NCI-H82 treated with DMSO at 0.1 percent for 48 hours (cell line): ENCODE data around the gene SLC9C1.
A peak's percentile ranks its signal among the peaks of the same experiment; 100 is the strongest.

Source experiments
- DNase-seq: peaks from one replicate; lab custom pipeline; 2025; ENCODE audit not compliant: unreplicated experiment; lab: John Stamatoyannopoulos, UW

The SLC9C1 gene

DNA sequence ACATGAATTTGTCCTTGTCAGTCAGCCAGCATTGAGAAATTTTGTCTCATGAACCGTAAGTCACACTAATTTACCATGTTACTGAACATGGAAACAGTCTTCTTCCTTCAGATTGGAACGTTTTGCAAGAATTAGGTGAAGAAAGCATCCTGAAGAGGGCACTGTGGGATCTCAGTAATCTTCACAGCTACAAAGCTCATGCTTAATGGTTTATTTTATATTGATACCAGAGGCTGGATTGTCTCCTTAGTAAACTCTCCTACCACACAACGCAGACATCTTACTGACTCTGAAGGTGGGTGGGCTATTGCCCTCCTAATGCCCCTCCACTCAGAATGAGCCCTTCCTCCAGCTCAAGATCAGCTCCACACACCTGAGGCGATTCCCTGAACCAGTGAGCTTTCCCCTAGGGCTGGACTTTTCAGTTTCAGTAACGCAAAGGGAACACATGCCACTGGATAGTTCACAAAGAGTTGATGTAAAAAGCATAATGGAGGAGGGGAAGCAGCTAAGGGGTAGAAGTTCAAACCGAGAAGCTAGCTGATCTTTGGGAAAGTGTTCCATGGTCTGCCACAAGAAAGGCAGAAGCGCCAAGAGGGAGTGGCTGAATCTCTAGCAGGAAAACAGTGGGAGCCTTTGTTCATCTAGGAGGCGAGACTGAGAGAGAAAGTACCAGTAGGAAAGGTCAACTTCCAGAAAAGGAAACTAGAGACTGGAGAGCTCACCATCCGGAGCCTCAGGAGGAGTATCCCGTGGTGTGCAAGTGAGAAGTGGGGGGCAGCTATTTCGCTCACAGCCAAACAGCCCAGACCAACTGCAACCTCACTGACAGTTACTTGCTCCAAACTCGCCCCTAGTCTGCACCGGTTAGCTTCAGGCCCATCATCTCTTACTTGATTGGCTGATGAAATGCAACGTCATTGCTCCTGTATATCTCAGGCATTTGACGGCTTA lies at the start of gene SLC9C1:
Gene SLC9C1, minus strand, starts transcription at position 849 of the 954 bp plus-strand sequence. CDS start 7,425 bp downstream, outside the sequence.
- peak; percentile 68 for DNase-seq

GRCh38 chr3:112341386-112341785 lies 47.4 kb upstream of the SLC9C1 start:
- DNase-seq = no peak

DNA sequence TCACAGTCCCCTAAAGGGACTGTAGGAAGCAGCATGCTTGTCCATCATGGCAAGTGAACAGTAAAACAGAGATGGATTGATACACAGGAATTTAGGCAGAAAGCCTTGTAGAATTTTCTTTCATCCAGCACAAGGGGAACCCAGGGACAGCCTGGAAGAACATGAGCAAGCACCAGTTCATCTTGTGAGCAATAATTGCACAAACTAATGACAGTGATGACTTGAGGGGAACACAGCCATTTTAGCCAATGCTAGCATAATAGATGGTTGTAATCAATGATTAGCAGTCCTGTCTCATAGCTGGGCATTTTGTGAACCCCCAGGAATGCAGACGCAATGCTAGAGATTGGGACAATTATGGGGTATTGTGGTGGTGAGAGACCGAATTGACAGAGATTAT lies 45.6 kb upstream of the SLC9C1 start:
- DNase-seq = no peak

GRCh38 chr3:112339134-112339533 lies 45.1 kb upstream of the SLC9C1 start:
- DNase-seq = no peak

DNA sequence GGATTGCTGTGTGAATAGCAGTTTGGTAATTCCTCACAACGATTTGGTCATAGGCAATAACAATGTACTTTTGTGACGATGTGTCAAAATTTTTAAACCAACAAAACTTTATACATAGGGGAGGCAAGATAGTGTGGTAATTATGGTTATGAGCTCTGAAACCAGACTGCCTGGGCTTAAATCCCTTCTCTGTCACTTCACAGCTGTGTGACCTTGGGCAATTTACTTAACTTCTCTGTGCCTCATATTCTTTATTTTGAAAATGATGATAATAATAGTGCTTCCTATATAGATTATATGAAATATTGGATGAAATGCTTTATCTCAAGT lies 44.7 kb upstream of the SLC9C1 start:
- no peak for DNase-seq

DNA sequence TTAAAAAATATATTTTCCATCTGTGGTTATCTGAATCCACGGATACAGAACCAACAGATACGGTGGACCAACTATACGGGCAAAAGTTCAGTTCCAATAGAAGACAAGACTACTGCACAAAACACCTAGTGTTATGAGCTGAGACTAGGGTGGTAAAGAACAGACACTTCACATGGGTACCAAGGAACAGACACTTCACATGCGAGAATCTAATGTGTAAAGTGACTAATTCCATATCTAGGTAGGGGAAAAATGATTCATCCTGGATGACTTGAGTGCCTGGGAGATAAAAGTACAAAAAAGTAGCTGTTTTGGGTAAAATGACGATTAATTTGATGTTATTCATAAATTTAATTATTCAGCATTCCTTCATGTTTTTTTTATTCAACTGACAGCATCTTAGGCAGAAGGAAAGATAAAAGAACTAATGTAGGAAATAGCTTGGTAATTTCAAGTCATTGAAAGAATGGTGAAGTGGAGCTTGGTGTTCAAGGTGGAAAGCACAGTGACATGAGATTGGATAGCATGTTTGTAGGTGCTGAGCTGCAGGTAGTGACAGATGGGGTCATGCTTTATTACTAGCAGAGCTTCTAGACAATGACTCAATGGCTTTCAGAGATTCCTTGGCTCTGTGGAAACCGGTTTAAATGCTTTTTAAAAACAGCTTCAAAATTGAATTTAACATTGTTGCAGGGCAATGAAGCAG lies 44.2 kb upstream of the SLC9C1 start:
- no peak for DNase-seq

GRCh38 chr3:112335434-112335781 lies 41.4 kb upstream of the SLC9C1 start:
- no peak for DNase-seq

GRCh38 chr3:112334691-112335433 lies 40.8 kb upstream of the SLC9C1 start:
- DNase-seq = no peak

GRCh38 chr3:112333381-112334317 lies 39.6 kb upstream of the SLC9C1 start:
- no peak for DNase-seq

DNA sequence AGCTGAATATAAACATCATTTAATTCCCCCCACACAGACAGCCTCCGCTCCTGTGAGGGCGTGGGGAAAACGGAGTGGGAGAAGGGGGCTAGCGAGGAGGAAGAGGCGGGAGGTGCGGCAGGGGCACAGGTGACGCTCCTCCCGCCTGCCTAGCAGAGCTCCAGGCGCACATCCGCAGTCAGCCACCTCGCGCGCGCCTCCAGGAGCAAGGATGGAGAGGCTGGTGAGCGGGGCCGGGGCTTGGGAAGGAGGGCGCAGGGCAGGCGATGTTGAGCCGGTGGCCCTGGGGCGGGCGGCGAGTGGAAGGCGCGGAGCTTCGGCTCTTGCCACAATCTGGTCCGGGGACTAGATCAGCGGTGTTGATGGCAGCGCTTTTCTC lies 39.0 kb upstream of the SLC9C1 start, which contains the start of gene CD200:
Gene CD200, plus strand, starts transcription at position 155 of the 379 bp plus-strand sequence. Its CDS starts 57 bp downstream, at position 212.
- DNase-seq = peak; percentile 15

GRCh38 chr3:112331851-112332250 lies 37.8 kb upstream of the SLC9C1 start:
- DNase-seq = no peak

GRCh38 chr3:112327371-112327951 lies 33.4 kb upstream of the SLC9C1 start:
- DNase-seq = peak; percentile 55

- no peak for DNase-seq
These were observed 28.0 kb upstream of the SLC9C1 start for GRCh38 chr3:112321867-112322652.

DNA sequence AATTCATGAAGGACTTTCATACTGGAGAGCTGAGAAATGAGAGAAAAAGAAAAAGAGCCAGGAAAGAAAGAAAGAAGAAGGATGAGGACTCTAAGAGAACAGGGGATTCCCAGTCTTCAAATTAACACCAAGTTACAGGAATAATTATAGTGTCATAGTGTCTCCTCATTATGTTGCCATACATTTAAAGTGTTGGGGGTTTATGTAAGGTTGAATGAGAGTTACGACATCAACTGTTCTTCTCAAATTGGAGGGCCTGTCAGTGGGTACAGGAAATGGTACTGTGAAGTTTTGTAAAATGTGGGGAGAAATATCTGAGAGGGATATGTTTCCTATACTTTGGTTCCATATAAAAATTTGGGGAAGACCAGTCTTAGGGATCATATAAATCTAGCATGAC lies 26.7 kb upstream of the SLC9C1 start:
- DNase-seq = no peak

- no peak for DNase-seq
These were observed 25.7 kb upstream of the SLC9C1 start for GRCh38 chr3:112319516-112320276.

GRCh38 chr3:112315791-112316190 lies 21.8 kb upstream of the SLC9C1 start:
- DNase-seq = no peak

DNA sequence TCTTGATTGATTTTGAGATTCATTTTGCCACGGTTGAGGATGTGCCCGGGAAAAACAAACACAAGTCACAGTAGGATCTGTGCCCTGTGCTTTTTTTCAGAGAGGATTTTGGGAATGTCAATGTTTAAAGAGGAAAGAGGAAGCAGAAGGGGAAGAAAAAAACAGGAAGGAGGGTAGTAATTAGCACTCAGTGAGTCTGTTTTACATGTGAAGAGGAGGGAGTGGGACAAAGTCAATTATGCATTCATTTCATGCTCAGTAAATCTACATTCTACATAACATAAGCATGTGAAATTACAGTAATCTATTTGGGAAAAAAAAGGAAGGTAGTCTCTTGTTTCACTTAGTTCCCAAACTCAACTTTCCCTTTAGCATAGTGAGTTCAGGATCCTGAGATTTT lies 20.6 kb upstream of the SLC9C1 start:
- no peak for DNase-seq

DNA sequence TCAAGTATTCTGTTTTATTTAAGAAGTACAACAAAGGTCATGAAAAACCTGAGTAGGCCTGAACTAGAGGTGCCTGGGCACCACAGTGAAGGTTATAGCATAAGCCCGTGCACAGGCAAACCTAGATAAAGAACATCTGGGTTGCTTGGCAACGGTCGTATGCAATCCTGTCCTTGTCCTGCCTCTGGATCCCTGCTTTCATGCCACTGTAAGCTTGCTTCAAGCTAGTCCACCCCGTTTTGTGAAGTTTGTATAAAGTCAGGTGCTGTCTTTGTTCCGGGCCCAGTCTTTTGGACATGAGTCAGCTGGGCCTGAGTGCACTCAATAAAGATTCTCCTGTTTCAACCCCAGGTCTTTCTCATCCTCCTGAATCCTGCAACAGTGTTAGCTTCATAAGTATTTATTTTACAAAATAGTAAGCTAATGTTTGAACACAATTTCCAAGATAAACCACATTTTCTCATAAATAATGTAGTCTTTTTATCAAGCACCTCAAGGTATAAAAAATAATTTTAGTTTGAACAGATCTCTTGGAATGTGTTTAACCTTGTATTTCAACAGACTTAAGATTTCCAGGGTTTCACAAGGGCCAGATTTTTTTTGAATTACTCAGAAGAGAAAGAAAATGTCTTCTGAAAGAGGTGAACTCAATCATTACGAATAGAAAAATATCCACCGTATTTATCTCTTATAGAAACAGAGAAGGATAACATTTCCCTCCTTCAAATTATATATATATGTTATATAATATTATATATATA lies 14.3 kb upstream of the SLC9C1 start:
- peak; percentile 64 for DNase-seq
